Measurements from ENCODE around the gene WNT16. TPM values are rescaled to one million over a fixed set of nuclear protein-coding genes. Genes with fewer than 3 reads are reported as not detected.

WNT16 gene
- total RNA-seq, 1 experiment from 2014 or later = not detected

DNA sequence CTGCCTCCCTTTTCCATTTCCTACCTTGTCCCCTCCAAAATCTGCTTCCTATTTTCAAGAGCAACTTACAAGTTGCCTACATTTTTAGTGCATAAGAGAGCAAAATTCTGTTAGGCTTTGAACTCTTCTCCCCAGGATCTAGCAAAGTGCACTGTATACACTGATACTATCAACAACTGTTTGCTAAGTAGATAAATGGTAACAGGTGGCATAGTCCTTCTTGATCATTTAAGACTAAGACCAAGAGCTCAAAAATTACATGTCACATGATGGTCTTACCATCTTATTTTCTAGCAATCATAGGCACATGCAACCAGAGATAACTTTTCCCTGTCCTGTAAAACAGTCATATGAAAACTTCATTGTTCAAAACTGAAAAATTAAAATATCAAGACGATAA, 51.1 kb downstream of the WNT16 start:
- Histone ChIP-seq H3K4me1 (ENCODE audit: insufficient read depth, low read length) (no peaks in the 10 kb centered on the region), H3K79me2 (ENCODE audit: insufficient read depth, low read length) (peaks cover 3% of the 10 kb centered on the region; the same call in 1 of the 2 replicates), H3K23ac (ENCODE audit: insufficient read length, low read depth, low read length) (no peak overlapping the region), H2BK20ac (ENCODE audit: low read depth, low read length, poor library complexity, severe bottlenecking) (no peak overlapping the region), H4K91ac (ENCODE audit: insufficient read length, low read depth, low read length) (no peak overlapping the region), H3K27ac (ENCODE audit: insufficient read length, low read depth, low read length) (no peak overlapping the region), H3K9me3 (ENCODE audit: control insufficient read depth, low read depth, low read length) (no peaks in the 10 kb centered on the region), H2BK15ac (ENCODE audit: low read depth, low read length) (no peak overlapping the region), H2AK5ac (ENCODE audit: insufficient read length, low read length) (no peak overlapping the region), H3K4ac (ENCODE audit: low read depth, low read length) (no peak overlapping the region), H2BK5ac (ENCODE audit: insufficient read length, low read length) (no peak overlapping the region), H2BK12ac (ENCODE audit: insufficient read length, low read depth, low read length) (no peak overlapping the region), H3K14ac (ENCODE audit: insufficient read depth, low read length) (no peak overlapping the region), H4K8ac (replicated peaks; ENCODE audit: insufficient read length, low read depth, low read length) (no peak overlapping the region), H2BK120ac (ENCODE audit: low read depth, low read length, poor library complexity, severe bottlenecking) (no peak overlapping the region), H4K20me1 (ENCODE audit: control insufficient read depth, insufficient read depth, insufficient read length) (no peaks in the 10 kb centered on the region), H2AFZ (ENCODE audit: low read length) (no peak overlapping the region), H4K5ac (ENCODE audit: insufficient read length, low read depth, low read length) (no peak overlapping the region), H3K27me3 (ENCODE audit: insufficient read depth, low read length) (no peaks in the 10 kb centered on the region), H3K4me2 (ENCODE audit: insufficient read depth, insufficient read length, low read length) (no peak overlapping the region), H3K23me2 (ENCODE audit: insufficient read length, low read depth, low read length, poor library complexity, severe bottlenecking) (no peaks in the 10 kb centered on the region), H3T11ph (ENCODE audit: low read length) (no peak overlapping the region), H3K79me1 (ENCODE audit: insufficient read depth, low read depth, low read length, poor library complexity, severe bottlenecking) (no peaks in the 10 kb centered on the region), H3K18ac (ENCODE audit: insufficient read length, low read depth, low read length) (no peak overlapping the region), H3K56ac (ENCODE audit: insufficient read length, low read depth, low read length) (no peak overlapping the region), H3K9ac (ENCODE audit: extremely low read depth, insufficient read length, low read length) (no peak overlapping the region)
- TF ChIP-seq, protein P1, sequence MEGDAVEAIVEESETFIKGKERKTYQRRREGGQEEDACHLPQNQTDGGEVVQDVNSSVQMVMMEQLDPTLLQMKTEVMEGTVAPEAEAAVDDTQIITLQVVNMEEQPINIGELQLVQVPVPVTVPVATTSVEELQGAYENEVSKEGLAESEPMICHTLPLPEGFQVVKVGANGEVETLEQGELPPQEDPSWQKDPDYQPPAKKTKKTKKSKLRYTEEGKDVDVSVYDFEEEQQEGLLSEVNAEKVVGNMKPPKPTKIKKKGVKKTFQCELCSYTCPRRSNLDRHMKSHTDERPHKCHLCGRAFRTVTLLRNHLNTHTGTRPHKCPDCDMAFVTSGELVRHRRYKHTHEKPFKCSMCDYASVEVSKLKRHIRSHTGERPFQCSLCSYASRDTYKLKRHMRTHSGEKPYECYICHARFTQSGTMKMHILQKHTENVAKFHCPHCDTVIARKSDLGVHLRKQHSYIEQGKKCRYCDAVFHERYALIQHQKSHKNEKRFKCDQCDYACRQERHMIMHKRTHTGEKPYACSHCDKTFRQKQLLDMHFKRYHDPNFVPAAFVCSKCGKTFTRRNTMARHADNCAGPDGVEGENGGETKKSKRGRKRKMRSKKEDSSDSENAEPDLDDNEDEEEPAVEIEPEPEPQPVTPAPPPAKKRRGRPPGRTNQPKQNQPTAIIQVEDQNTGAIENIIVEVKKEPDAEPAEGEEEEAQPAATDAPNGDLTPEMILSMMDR (conservative IDR thresholded peaks at IDR 0.05) = no peak
- no peak overlapping the region for H3K4me3 Mint-ChIP-seq
- H3K27me3 Mint-ChIP-seq (ENCODE audit: low read depth) = no peaks in the 10 kb centered on the region
- 0 out of 4 replicates have a peak, but pooled peaks cover 0 to 5% of the 10 kb centered on the region in 2 experiments for H3K4me1 Mint-ChIP-seq
- 100% methylated on average over 1 of the region's 1 CpG for WGBS (ENCODE audit: extremely low coverage, insufficient read length, low lambda C conversion rate)
- H3K36me3 Mint-ChIP-seq (ENCODE audit: insufficient read depth in 1 of 3, low read depth in 3 of 3) = peaks cover 5 to 34% (median 15%) of the 10 kb centered on the region in 3 experiments; a peak in 6 of 7 replicates
- no peak for DNase-seq
- H3K9me3 Mint-ChIP-seq = no peaks in the 10 kb centered on the region
- peak overlapping the region in 2 of 3 experiments; percentile 39 to 56; a peak in 2 of 7 replicates for H3K27ac Mint-ChIP-seq
